Adrenal gland (tissue), 12 donors: ENCODE results near the gene ZFTA. TPM values are rescaled to one million over a fixed set of nuclear protein-coding genes. Genes with fewer than 3 reads are reported as not detected.
A peak's percentile ranks its signal among the peaks of the same experiment; 100 is the strongest.

Source experiments
- DNase-seq, 7 donors: peaks; one replicate each; pipeline ENCODE4 v3.0.0-alpha.2; 2019 to 2020
- H3K27ac ChIP-seq, 5 donors: fragments of 200-600 bp; sonication (generic) in 4 of 5; 1 replicate in 3 of 5; 2 replicates in 2 of 5; pipeline versions ENCODE4 v1.5.1 to v1.8.0; 2016 to 2020; ENCODE audit warnings: mild to moderate bottlenecking in 1 of 5
- H3K27me3 ChIP-seq: fragments of 200-600 bp; 2 replicates; pipeline ENCODE4 v1.8.0; 2021
- H3K36me3 ChIP-seq, 2 donors: fragments of 200-600 bp; replicated peaks in 1 of 2; 1 replicate in 1 of 2; 2 replicates in 1 of 2; pipeline versions ENCODE4 v1.5.1 to v1.8.0; 2018 to 2022
- H3K4me1 ChIP-seq, 2 donors: fragments of 200-600 bp; replicated peaks in 1 of 2; 1 replicate in 1 of 2; 2 replicates in 1 of 2; pipeline versions ENCODE4 v1.5.1 to v1.8.0; 2018 to 2021
- H3K4me3 ChIP-seq, 4 donors: fragments of 200-600 bp; sonication (generic) in 3 of 4; one replicate each; pipeline ENCODE4 v1.5.1; 2016 to 2018
- H3K9me3 ChIP-seq, 3 donors: fragments of 200-600 bp; sonication (generic) in 1 of 3; replicated peaks in 1 of 3; 1 replicate in 2 of 3; 2 replicates in 1 of 3; pipeline versions ENCODE4 v1.5.1 to v1.8.0; 2016 to 2021
- CTCF ChIP-seq, 6 experiments: fragments of 450-650 bp in 4 of 6; fragments of 200-600 bp in 2 of 6; sonication (generic) in 1 of 6; IDR thresholded peaks; 1 replicate in 5 of 6; 2 replicates in 1 of 6; pipeline versions ENCODE4 v1.5.1 to v1.8.0; 2016 to 2021; ENCODE audit warnings: antibody characterized with exemption in 6 of 6, mild to moderate bottlenecking in 2 of 6, moderate library complexity in 1 of 6
- POLR2A ChIP-seq, 2 donors: fragments of 450-650 bp; IDR thresholded peaks; one replicate each; pipeline ENCODE4 v1.6.1; 2017; ENCODE audit warnings: antibody characterized with exemption in 2 of 2, mild to moderate bottlenecking in 2 of 2, moderate library complexity in 1 of 2
- WGBS, 4 donors: extraction: QIAGEN DNeasy Blood & Tissue Kit in 2 of 4; methylation state at CpG; one replicate each; pipeline versions ENCODE4 v1.1.5 to v1.1.7; 2013 to 2017; 5-methylcytosine and 5-hydroxymethylcytosine counted together
- intact Hi-C, 2 donors: fragments of 100-400 bp; cut with DNase I; formaldehyde crosslinking; loops; one replicate each; pipeline versions ENCODE4 v1.14.1 to v1.15.0; 2022 to 2023
- polyA plus RNA-seq, 3 donors: library from polyadenylated mRNA; stranded (reverse); fragments of 200-250 nt in 2 of 3; fragments of 350-450 nt in 1 of 3; fragmentation: Illumina TruSeq in 1 of 3; extraction: RNeasy Lipid Tissue Mini Kit (QIAGEN cat#74804) in 1 of 3; gene quantifications; one replicate each; pipeline ENCODE4 v1.2.3, GENCODE V29; 2013 to 2014
- total RNA-seq, 9 donors: library from RNA; depleted of rRNA in 4 of 9; stranded (reverse); fragments of >200 nt in 4 of 9; fragments of 120-200 nt in 1 of 9; fragmentation: NEBNext Ultra II Directional in 1 of 9; extraction: Animal tissue kit (Norgen Biotek cat#: 25700) in 1 of 9; gene quantifications; one replicate each; pipeline versions ENCODE4 v1.1.0 to v1.2.4, GENCODE V29; 2013 to 2023
- donor health status: healthy with polysubstance abuse.
- donor health status: Bipolar disorder and iron deficiency.
- donor health status: DM: yes; HTN: yes; CAD: no.
- donor health status: DM: no; HTN: no; CAD: no.
- donor health status: DM: no; HTN: no; CAD: no.
- donor health status: DM: yes; HTN: yes; CAD: no.

Gene ZFTA
- total and polyA plus RNA-seq, 12 donors: 3.6 to 20.2 (median 14.7) TPM

GRCh38 chr11:63764340-63764678 lies 4.3 kb downstream of the ZFTA start:
- Histone ChIP-seq H3K4me1 (peaks cover 31 to 43% of the 10 kb centered on the region in 2 donors), H3K4me3 (peak overlapping the region in 1 of 4 donors; percentile 56), H3K36me3 (no peaks in the 10 kb centered on the region), H3K27ac (peak overlapping the region in 3 of 5 donors; percentile 13 to 71 (median 33)), H3K27me3 (no peaks in the 10 kb centered on the region), H3K9me3 (no peaks in the 10 kb centered on the region)
- TF ChIP-seq POLR2A (IDR thresholded peaks at IDR 0.05): no peak
- no peak for TF ChIP-seq CTCF (IDR thresholded peaks at IDR 0.05)
- DNase-seq: peak in 2 of 7 donors; percentile 17 to 25
- intact Hi-C loops: loop anchor here in 1 of 2 donors (10.0 kb wide), 1 partner anchor 180 kb away; no protein-coding TSS in a partner anchor
- WGBS, 4 donors: 64 to 84% (median 68%) methylated on average over 3 to 23 of the region's 23 CpGs

- WGBS, 4 donors: 40 to 51% (median 47%) methylated on average over 18 to 82 of the region's 82 CpGs
- DNase-seq: peak; percentile 41 to 68 (median 56)
- Histone ChIP-seq H3K27ac (peak overlapping the region in 3 of 5 donors; percentile 33 to 71 (median 60)), H3K9me3 (no peaks in the 10 kb centered on the region), H3K4me1 (peaks cover 28 to 41% of the 10 kb centered on the region in 2 donors), H3K27me3 (no peaks in the 10 kb centered on the region), H3K4me3 (peak overlapping the region in 2 of 4 donors; percentile 43 to 56), H3K36me3 (peaks cover 0 to 3% of the 10 kb centered on the region in 2 donors)
- TF ChIP-seq POLR2A (IDR thresholded peaks at IDR 0.05): no peak
- no peak for TF ChIP-seq CTCF (IDR thresholded peaks at IDR 0.05)
- intact Hi-C loops: loop anchor here in 1 of 2 donors (10.0 kb wide), 1 partner anchor 181 kb away; no protein-coding TSS in a partner anchor
Observed at GRCh38 chr11:63763496-63764339, 4.9 kb downstream of the ZFTA start.

GRCh38 chr11:63762654-63763495 lies 5.7 kb downstream of the ZFTA start:
- WGBS, 4 donors: 23 to 60% (median 29%) methylated on average over 2 to 95 of the region's 96 CpGs
- DNase-seq: peak; percentile 46 to 68 (median 57)
- Histone ChIP-seq H3K9me3 (no peaks in the 10 kb centered on the region), H3K4me1 (peaks cover 28 to 41% of the 10 kb centered on the region in 2 donors), H3K4me3 (peak overlapping the region in 2 of 4 donors; percentile 43 to 56), H3K27ac (peak overlapping the region in 3 of 5 donors; percentile 33 to 71 (median 60)), H3K27me3 (no peaks in the 10 kb centered on the region), H3K36me3 (peaks cover 0 to 12% of the 10 kb centered on the region in 2 donors)
- intact Hi-C loops: loop anchor here in 1 of 2 donors (10.0 kb wide), 1 partner anchor 182 kb away; no protein-coding TSS in a partner anchor
- TF ChIP-seq CTCF (IDR thresholded peaks at IDR 0.05): peak in 3 of 6 experiments; percentile 14 to 23 (median 16)
- TF ChIP-seq POLR2A (IDR thresholded peaks at IDR 0.05): peak in 1 of 2 donors; percentile 10
